T47D (cell line): ENCODE data around the gene ZNF430.
"Not testable (repeated sequence)": the region's sequence is repeated elsewhere in the genome, so short reads cannot be mapped to it uniquely, and the experiment has no call there.

Experiments
- DNase-seq, 2 experiments: peaks; one replicate each; pipeline versions ENCODE4 v3.0.0 to v3.0.0-alpha.2; 2011 to 2012; ENCODE audit warnings: low read depth in 1 of 2, low spot score in 1 of 2
- JUND ChIP-seq: IDR thresholded peaks from 2 replicates; pipeline ENCODE4 v1.6.1; 2012; ENCODE audit warnings: low read depth
- in situ Hi-C: cut with HindIII; loops from 2 replicates; pipeline ENCODE4 v1.10.0; 2016; ENCODE audit warnings: low sequenced_read_pairs, low pct_unique_long_range_greater_than_20kb

The ZNF430 gene

GRCh38 chr19:21020298-21021227 is at the start of gene ZNF430:
Gene ZNF430 (plus strand): TSS chr19:21020657. CDS start chr19:21020801, 144 bp downstream.
- TF ChIP-seq JUND, result no peak
- peak; percentile 67 to 98 for DNase-seq
- in situ Hi-C loops, result no loop called here

GRCh38 chr19:20992788-20993187 is 27.7 kb upstream of the ZNF430 start:
- in situ Hi-C loops, DNase-seq: not testable (repeated sequence)

- in situ Hi-C loops, result no loop called here
Observed at GRCh38 chr19:20999731-21000352, 20.6 kb upstream of the ZNF430 start.

GRCh38 chr19:21021238-21021637 is 781 bp downstream of the ZNF430 start:
- DNase-seq, in situ Hi-C loops: not testable (repeated sequence)

More at GRCh38 chr19:20999731-21000352, 20.6 kb upstream of the ZNF430 start:
- peak; percentile 77 to 98 for DNase-seq
- TF ChIP-seq JUND, result no peak

- in situ Hi-C loops, result no loop called here
- DNase-seq, result no peak
- no peak for TF ChIP-seq JUND
Observed at GRCh38 chr19:21022996-21023395, 2.5 kb downstream of the ZNF430 start.

- DNase-seq, result no peak
- in situ Hi-C loops, result no loop called here
- TF ChIP-seq JUND, result no peak
Observed at GRCh38 chr19:21023901-21024300, 3.4 kb downstream of the ZNF430 start.

GRCh38 chr19:21028969-21029268 is 8.5 kb downstream of the ZNF430 start:
- in situ Hi-C loops, result no loop called here
- TF ChIP-seq JUND, result no peak

GRCh38 chr19:21045028-21045427 is 24.6 kb downstream of the ZNF430 start:
- no peak for TF ChIP-seq JUND
- no peak for DNase-seq
- in situ Hi-C loops, result no loop called here

More at GRCh38 chr19:21028969-21029268, 8.5 kb downstream of the ZNF430 start:
- DNase-seq, result no peak

- TF ChIP-seq JUND, result no peak
- DNase-seq, result no peak
- in situ Hi-C loops, result no loop called here
Observed at GRCh38 chr19:21046489-21046888, 26.0 kb downstream of the ZNF430 start.

GRCh38 chr19:21047716-21048115 is 27.3 kb downstream of the ZNF430 start:
- in situ Hi-C loops, result no loop called here
- DNase-seq, result no peak
- TF ChIP-seq JUND, result no peak

- no peak for TF ChIP-seq JUND
- in situ Hi-C loops, result no loop called here
- no peak for DNase-seq
Observed at GRCh38 chr19:21052902-21053301, 32.4 kb downstream of the ZNF430 start.

GRCh38 chr19:21065336-21065735 is 44.9 kb downstream of the ZNF430 start:
- in situ Hi-C loops, result no loop called here
- no peak for TF ChIP-seq JUND
- no peak for DNase-seq

GRCh38 chr19:21082011-21082975 is 61.8 kb downstream of the ZNF430 start, which contains the start of gene ZNF714:
Gene ZNF714 (plus strand): TSS chr19:21082203. CDS start chr19:21098269, 16,066 bp downstream.
- TF ChIP-seq JUND, result no peak
- DNase-seq, result no peak
- in situ Hi-C loops, result no loop called here
